K562 (cell line): ENCODE data around the gene CCR7.
"Not testable (repeated sequence)": the region's sequence is repeated elsewhere in the genome, so short reads cannot be mapped to it uniquely, and the experiment has no call there.

Experiments
- BHLHE40 ChIP-seq: IDR thresholded peaks from 2 replicates; pipeline ENCODE4 v1.6.1; 2011; ENCODE audit warnings: low read length, improper control_type of control experiment
- CTCF ChIP-seq, 3 experiments: IDR thresholded peaks in 2 of 3; conservative IDR thresholded peaks in 1 of 3; 2 replicates each; pipeline ENCODE4 v1.5.1; 2011 to 2012; ENCODE audit warnings: low read length in 3 of 3, mild to moderate bottlenecking in 3 of 3, control low read depth in 2 of 3, improper control_type of control experiment in 1 of 3, inconsistent platforms in 1 of 3, low read depth in 1 of 3, mixed read lengths in 1 of 3, moderate library complexity in 1 of 3; ENCODE audit not compliant: insufficient read depth in 2 of 3
- DEAF1 ChIP-seq: fragments of 450-650 bp; formaldehyde crosslinking; IDR thresholded peaks from 2 replicates; pipeline ENCODE4 v1.4.0; 2020; ENCODE audit warnings: mild to moderate bottlenecking, moderate library complexity
- ESRRA ChIP-seq: fragments of 450-650 bp; IDR thresholded peaks from 2 replicates; pipeline ENCODE4 v1.6.1; 2014; ENCODE audit warnings: low read depth, mild to moderate bottlenecking, moderate library complexity, borderline replicate concordance
- PHB2 ChIP-seq: fragments of 450-650 bp; IDR thresholded peaks from 2 replicates; pipeline ENCODE4 v1.6.1; 2017; ENCODE audit warnings: low read depth
- POLR2AphosphoS2 ChIP-seq: IDR thresholded peaks from 2 replicates; pipeline ENCODE4 v1.6.1; 2012; ENCODE audit warnings: low read length, improper control_type of control experiment
- POLR2AphosphoS5 ChIP-seq: IDR thresholded peaks from 2 replicates; pipeline ENCODE4 v1.6.1; 2011; ENCODE audit warnings: mild to moderate bottlenecking, low read depth, low read length, moderate library complexity; ENCODE audit not compliant: control insufficient read depth, insufficient read depth
- REST ChIP-seq, 2 experiments: fragments of 450-650 bp; formaldehyde crosslinking in 1 of 2; IDR thresholded peaks; 2 replicates each; pipeline versions ENCODE4 v1.4.0 to v1.6.1; 2014 to 2020; ENCODE audit warnings: mild to moderate bottlenecking in 2 of 2, borderline replicate concordance in 1 of 2, low read depth in 1 of 2
- SIN3A ChIP-seq, 2 experiments: fragments of 150-350 bp in 1 of 2; IDR thresholded peaks; 2 replicates each; pipeline ENCODE4 v1.6.1; 2011 to 2016; ENCODE audit warnings: borderline replicate concordance in 2 of 2, low read depth in 2 of 2, low read length in 2 of 2, mild to moderate bottlenecking in 2 of 2, moderate library complexity in 2 of 2; ENCODE audit not compliant: control insufficient read depth in 1 of 2
- YY1 ChIP-seq, 3 experiments: IDR thresholded peaks; 2 replicates each; pipeline ENCODE4 v1.6.1; 2011; ENCODE audit warnings: low read length in 2 of 3, mild to moderate bottlenecking in 2 of 3, moderate library complexity in 2 of 3, borderline replicate concordance in 1 of 3, control low read depth in 1 of 3, low read depth in 1 of 3; ENCODE audit not compliant: insufficient read depth in 3 of 3, insufficient replicate concordance in 2 of 3, control insufficient read depth in 1 of 3, insufficient read length in 1 of 3; ENCODE audit errors: extremely low read depth in 1 of 3

- not testable (repeated sequence) for TF ChIP-seq DEAF1; BHLHE40; REST (IDR thresholded peaks at IDR 0.05; ENCODE audit: borderline replicate concordance); REST (CRISPR knock-in tag; IDR thresholded peaks at IDR 0.05; ENCODE audit: low read depth); POLR2AphosphoS5; ESRRA; CTCF (IDR thresholded peaks at IDR 0.05 in 2 of 3, conservative IDR thresholded peaks at IDR 0.05 in 1 of 3; ENCODE audit: insufficient read depth in 2 of 3, low read depth in 1 of 3, low read length in 3 of 3); YY1 (IDR thresholded peaks at IDR 0.05; ENCODE audit: borderline replicate concordance in 1 of 3, control insufficient read depth in 1 of 3, extremely low read depth in 1 of 3, insufficient read depth in 3 of 3, insufficient read length in 1 of 3, insufficient replicate concordance in 2 of 3, low read depth in 1 of 3, low read length in 2 of 3); SIN3A (IDR thresholded peaks at IDR 0.05; ENCODE audit: borderline replicate concordance in 2 of 2, control insufficient read depth in 1 of 2, low read depth in 2 of 2, low read length in 2 of 2); POLR2AphosphoS2; PHB2
These were observed 7.1 kb upstream of the CCR7 start for GRCh38 chr17:40572245-40572993.
